Activated CD8-positive, alpha-beta memory T cell treated with anti-CD3 and anti-CD28 coated beads, Interleukin-2, amount 50 U/mL, for 1 hour (primary cell): ENCODE measurements around the gene CCR7.

Experiments
- DNase-seq: peaks from one replicate; pipeline ENCODE4 v3.0.0-alpha.2; 2020; ENCODE audit errors: extremely low read depth

The CCR7 gene

DNA sequence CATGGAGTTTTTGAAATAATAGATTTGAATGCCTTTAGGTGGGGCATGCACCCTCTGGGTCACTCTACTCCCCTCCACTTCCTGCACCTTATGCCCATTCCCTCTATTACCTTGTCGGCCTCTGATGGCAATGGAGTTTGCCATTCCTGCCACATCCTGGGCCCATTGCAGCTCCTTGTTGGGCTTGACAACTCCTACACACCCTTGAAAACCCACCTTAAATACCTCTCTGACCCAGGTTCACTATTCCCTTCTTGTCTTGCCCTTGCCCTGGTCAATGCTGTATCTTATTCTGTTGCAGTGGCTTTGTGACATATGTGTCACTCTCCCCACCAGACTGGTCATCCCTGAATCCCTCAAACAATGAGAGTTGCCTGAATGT lies 2.4 kb downstream of the CCR7 start:
- DNase-seq = no peak

DNA sequence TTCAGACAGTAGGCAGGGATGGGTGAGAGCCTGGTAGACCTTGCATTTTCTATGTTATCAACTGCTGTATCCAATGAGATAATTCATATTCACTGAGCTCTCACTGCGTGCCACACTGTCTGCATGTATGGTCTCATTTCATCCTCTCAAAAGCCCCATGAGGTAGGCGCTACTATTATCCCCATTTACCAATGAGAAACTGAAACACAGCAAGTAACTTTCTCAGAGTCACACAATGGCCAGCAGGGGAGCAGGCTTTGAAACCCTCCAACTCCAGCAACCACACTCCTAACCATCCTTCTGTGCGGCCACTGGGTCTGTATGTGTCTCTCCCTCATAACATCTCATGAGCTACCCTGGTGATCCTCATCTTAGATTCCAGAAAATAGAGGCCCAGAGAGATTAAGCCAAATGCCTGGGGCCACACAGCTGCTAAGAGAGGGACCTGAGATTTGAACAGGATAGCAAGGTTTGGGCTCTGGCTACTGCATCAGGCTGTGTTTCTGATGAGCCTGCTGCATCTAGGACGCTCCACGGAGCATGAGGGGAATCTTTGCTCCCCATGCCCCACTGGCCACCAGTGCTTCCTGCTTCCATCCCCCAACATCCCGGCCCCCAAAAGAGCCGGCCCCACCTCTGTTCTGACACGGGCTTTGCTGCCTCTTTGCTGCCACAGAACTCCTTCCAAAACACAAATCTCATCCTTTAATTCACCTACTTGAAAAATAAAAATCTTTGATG lies 3.2 kb downstream of the CCR7 start:
- no peak for DNase-seq

DNA sequence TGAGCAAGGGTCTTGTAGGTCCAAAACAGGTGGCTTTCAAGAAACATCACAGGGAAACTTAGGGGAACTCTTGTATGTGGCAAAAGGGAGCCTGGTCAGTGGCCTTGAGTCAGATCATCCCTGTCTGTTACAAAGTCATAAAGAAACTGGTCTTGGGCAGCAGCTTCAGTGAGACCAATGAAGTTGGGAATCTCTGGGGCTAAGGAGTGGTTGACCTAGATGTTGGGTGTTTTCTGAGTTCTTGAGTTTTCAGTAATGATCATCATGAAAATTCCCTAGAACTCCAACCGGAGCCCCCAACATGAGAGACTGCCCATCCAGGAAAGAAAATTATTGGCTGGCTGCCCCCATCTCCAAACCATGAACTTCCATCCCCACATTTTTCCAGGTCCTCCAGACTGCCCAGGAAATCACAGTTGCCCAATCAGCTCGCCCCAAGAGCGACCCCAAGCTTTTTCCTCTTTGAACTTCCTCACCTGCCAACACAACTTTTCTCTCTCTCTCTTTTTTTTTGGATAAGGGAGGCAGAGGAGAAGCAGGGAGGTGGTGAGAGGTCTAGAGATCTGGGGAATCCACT lies 3.9 kb downstream of the CCR7 start:
- no peak for DNase-seq

DNA sequence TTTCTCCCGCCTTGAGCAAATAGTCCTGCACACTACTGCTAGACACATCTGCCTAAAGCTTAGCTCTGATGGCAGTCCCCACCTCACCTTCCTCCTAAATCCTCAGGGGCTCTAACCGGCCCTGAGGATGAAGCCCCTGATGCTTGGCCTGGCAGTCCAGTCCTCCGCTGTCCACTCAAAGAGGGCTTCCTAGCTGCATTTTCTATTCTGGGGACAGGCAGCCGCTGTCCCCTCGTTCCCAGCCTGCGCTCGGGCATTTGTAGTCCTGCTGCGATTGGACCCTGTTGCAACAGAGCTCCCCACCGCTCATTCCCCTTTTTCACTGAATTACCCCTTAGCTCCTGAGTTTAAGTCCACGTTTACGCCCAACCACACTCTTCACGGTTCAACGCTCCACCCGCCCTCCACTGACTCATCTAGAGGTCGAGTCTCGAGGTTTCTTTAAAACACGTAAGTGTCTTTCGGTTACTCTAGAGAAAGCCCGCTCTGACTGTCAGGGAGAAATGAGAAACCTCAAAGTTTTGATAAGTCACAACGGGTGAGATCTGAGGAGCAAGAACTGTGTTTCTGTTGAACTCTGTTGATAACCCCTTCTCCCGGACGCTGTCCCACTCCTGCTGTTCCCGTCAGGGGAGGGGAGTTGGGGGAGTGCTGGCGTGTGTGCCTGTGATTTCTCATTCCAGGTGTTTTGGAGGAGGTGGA lies 4.5 kb downstream of the CCR7 start:
- DNase-seq = no peak

DNA sequence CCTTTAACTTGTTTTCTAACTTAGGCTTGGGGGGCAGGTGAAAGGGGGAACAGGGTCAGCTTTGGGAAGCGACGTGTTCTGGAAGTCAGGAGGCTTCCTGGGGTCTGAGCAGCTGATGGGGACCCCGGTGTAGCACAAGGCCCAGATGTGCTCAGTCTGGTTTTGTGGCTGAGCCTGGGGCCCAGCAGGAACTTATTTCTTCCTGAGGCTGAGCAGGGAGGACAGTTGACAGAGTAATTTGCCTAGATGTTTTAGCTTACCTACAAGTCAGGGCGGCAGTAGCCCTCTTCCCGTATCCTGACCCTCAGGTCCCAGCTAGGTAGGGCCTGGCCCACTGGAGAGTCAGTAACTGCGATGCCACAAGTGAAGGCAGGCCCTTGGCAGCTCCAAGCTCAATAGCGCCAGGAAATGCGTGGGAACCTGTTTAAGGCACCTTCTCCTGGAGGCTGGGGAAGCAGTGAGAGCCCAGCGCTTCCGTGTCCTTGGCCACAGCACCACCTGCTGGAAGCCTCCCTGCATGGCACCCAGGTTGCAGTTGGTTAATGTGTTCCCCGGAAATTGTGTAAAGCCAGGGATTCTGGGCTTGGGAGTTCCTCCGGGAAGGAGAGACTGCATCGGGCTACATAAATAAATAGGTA lies 5.2 kb downstream of the CCR7 start:
- no peak for DNase-seq

DNA sequence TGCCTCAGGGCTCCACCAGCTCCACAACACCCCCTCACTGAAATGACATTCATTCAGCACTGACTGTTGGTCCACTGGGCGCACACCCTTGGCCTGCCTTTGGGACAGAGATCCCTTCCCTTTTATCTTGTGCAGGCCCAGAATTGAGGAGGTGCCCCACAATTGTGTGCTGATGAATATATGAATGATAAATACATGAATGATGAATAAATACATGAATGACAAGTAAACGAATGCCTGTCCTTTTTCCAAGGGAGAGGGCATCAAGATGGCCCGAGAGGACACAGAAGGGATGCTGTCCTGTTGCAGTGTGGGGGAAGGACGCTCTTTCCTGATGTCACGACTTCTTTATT lies 5.7 kb downstream of the CCR7 start:
- DNase-seq = no peak

DNA sequence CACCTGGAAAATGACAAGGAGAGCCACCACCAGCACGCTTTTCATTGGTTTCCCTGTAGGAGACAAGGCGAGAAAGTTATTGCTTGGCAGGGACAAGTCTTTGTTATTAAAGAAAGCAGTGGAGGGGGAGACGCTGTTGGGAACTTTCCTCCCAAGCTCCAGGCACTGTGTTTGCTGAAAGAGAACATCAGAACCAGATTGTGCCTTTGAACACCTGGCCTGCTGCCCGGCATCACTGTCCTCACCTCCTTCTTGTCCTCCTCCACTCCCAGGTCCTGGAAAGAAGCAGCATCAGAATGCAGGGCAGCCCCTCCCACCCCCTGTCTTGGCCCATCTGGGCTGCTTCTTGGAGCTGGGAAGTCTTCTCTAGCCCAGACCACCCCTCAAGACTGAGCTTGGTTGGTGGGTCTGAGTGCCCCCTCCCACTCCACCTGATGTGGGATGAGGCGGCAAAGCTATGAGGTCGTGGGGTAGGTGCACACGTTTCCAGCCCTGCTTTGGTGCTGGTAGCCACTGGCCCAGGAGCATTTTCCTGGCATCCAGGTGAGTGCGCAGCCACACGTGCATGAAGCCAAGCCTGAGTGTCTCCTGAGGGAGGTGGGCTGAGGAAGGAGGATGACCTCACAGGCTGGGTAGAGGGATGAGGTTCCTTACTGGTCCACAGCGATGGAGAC lies 6.2 kb downstream of the CCR7 start:
- no peak for DNase-seq

DNA sequence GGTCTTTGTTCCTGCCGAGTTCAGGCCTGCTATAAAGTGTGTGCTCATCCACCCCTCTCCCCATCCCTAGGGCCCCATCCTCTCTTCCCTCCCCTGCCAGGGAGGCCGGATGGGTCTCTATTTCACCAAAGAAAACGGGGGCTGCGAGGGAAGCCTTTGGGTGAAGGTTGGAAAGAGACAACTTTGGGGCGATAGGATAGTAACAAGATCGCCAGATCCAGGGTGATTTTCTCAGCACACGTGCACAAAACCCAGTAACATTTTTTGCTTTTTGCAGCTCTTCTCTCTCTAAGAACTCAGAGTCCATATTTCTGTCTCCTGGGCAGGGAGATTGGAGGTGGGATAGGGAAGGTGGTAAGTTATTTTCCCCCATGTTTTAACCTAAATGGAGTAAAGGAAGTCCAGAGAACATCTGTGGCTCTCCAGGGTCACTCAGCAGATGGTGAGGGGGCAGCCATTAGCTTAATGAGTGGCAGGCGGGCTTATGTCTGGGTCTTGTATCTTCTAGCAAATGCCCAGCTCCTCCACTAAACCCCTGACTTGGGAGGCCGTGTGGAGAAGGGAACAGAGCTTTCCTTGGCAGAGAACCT lies 6.9 kb downstream of the CCR7 start:
- no peak for DNase-seq

DNA sequence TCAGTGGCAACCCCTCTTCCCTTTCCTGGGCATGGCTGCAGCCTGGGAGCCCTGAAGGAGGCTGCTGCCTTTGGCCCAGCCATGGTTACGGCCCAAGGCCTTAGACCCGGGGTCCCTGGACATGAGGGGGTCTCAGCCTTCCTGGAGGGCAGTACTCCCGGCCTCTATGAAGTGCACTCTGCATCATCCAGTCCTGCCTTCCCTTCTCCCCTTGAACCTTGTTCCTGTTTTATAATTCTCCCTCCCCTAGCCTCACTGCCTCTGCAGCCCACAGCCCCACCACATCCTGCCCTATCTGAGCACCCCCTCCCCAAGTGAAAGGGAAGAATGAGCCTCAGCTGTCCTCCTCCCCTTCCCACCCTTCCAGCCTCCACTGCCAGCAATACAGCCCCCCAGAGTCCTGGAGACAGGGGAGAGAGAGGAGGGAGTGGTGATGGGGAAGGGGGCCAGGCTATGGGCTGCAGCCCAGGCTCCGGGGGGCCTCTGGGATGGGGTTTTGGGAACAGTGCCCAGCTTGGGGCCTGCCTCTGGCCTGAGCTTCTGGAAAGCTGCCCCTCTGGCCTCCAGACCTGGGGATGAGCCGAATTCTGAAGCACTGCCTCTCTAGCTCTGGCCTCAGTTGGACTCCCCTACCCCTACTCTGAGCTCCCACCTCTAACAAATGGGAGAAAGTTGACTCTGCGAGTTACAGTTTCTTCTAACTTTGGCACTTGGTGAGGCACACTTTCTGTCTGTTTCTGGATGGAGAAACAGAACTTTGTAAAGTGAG lies 7.6 kb downstream of the CCR7 start:
- no peak for DNase-seq

DNA sequence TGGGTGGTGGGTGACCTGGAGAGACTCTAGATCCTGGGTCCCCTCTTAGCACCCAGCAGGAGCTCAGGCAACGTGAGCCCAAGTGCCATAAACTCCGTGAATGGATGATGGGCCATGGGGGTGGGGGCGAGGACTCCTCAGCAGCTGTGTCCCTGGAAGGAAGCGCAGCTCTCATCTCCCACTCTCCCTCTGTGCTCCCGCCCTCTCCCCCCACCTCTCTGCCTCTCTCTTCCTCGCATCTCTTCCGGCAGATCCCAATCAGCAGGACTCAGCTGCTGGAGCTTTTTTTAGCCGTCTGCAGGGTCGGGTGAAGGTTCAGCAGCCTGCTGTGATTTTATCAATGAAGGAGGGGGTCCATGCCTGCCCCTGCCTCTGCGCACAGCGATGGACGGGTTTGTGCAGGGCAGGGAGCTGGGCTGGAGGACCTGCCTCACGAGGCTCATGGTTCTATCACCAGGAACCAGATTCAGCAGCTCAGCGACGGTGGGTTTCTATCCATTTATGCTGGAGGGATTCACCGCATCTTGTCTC lies 8.3 kb downstream of the CCR7 start:
- no peak for DNase-seq

DNA sequence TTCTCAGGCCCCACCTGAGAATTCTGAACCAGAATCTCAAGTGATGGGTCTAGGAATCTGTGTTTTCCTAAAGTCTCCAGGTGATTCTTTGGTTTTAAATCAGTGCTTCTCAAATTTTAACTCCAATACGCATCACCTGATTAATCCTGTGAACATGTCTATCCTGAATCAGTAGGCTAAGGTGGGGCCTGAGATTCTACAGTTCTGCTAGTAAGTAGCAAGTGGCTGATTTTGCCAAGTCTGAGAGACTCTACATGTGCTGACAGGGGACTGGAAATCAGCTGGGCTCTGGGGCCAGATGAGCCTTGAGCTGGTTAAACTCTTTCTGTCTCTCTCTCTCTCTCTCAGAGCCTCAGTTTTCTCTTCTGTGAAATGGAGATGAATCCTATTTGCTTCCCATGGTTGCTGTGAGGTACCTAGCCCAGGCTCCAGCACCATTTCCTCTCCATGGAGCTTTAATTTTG lies 9.0 kb downstream of the CCR7 start:
- DNase-seq = no peak

DNA sequence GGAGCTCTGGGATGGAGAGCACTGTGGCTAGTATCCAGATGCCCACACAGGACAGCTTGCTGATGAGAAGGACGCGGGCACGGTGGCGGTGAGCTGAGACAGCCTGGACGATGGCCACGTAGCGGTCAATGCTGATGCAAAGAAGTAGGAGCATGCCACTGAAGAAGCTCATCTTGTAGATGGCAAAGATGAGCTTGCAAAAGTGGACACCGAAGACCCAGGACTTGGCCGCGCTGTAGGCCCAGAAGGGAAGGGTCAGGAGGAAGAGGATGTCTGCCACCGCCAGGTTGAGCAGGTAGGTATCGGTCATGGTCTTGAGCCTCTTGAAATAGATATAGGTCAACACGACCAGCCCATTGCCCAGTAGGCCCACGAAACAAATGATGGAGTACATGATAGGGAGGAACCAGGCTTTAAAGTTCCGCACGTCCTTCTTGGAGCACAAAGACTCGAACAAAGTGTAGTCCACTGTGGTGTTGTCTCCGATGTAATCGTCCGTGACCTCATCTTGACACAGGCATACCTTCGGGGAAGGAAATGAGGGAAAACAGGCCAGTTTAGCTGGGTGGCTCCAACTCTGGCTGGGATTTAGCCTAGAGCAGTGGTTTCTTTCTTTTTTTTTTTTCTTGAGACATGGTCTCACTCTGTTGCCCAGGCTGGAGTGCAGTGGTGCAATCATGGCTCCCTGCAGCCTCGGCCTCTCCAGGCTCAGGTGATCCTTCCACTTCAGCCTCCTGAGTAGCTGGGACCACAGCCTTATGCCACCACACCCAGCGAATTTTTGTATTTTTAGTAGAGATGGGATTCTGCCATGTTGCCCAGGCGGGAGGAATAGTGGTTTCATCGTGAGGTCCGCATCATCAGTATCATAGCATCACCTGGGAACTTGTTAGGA lies 9.7 kb downstream of the CCR7 start:
- no peak for DNase-seq

DNA sequence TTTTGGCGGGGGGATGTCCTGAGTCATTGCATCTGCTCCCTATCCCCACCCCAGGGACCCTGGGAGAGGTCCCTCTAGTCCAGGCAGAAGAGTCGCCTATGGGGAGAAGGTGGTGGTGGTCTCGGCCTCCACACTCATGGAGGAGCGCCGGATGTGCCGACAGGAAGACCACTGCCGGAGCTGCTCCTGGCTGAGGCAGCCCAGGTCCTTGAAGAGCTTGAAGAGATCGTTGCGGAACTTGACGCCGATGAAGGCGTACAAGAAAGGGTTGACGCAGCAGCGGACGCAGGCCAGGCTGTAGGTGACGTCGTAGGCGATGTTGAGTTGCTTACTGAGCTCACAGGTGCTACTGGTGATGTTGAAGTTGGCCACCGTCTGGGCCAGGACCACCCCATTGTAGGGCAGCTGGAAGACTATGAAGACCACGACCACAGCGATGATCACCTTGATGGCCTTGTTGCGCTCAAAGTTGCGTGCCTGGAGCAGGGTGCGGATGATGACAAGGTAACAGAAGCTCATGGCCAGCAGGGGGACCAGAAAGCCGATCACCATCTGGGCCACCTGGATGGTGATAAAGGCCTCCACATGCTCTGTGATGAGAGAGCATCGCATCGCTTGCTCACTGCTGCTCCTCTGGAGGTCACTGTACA lies 10.5 kb downstream of the CCR7 start:
- DNase-seq = no peak

DNA sequence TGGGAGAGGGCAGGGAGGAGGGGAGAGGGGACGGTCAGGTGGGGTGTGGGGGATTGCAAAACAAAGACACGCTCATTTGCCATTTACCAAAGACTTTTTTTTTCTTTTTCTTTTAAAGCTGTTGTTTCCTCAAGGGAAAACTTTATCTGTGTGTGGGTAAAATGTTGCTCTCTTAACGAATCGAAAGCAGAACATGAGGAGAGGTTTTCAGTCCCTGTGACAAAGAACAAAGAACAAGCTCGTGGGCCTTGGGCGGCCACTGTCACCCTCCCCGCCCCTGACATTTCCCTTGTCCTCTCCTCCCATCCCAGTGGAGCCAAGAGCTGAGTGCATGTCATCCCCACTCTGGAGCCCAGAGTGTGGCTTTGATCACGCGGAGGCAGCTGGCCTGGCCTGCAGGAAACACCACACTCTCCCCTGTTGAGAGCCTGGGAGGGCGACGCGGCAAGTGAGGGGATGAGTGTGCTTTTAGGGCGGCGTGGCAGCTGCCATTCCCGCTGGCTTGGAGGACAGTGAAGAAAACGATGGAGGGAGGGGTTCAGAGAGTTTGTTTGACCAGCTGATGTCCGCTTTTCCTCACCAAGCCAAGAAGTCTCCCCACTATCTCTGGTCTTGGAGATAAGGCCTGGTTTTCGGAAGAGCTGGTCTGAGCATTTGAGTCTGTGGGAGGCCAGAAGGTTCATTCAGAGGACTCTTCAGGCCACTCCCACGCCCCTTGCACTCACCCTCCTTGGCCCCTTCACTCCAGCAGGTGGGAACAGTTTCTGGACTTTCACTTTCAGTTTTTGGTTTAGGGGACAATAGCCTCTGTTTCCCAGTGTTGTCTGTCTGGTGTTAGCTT lies 11.4 kb downstream of the CCR7 start:
- no peak for DNase-seq

DNA sequence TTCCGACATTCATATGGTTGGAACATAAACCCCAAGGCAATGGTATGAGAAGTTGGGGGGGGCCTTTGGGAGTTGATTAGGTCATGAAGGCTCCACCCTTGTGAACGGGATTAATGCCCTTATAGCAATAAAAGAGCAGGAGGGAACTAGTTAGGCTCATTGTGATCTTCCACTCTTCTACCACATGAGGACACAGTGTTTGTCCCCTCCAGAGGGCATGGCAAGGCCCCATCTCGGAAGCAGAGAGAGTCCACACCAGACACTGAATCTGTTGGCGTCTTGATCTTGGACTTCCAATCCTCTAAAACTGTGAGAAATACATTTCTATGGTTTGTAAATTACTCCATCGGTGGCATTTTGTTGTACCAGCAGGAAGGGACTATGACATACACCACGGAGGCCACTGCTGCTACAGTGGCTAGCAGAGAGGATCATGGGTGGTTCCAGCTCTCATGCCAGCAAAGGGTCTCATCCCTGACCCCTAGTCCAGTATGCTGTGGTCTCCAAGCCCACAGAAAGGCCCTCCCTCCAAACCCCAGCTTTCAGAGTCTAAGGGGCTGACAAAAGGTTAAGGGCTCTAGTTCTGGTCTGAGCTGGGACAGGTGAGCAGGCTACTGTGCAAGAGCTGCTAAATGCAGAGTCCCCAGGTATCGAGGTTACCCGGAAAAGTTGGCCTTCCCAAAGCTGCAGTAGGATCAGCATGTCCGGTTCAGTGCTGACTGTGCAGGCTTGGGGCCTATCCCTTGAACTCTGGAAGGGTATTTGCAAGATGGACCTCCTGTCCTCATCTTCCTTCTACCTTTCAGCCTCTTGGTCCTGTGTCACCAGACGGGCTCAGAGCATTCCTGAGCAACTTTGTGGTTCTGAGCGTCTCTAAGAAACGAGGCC lies 12.2 kb downstream of the CCR7 start:
- DNase-seq = no peak

DNA sequence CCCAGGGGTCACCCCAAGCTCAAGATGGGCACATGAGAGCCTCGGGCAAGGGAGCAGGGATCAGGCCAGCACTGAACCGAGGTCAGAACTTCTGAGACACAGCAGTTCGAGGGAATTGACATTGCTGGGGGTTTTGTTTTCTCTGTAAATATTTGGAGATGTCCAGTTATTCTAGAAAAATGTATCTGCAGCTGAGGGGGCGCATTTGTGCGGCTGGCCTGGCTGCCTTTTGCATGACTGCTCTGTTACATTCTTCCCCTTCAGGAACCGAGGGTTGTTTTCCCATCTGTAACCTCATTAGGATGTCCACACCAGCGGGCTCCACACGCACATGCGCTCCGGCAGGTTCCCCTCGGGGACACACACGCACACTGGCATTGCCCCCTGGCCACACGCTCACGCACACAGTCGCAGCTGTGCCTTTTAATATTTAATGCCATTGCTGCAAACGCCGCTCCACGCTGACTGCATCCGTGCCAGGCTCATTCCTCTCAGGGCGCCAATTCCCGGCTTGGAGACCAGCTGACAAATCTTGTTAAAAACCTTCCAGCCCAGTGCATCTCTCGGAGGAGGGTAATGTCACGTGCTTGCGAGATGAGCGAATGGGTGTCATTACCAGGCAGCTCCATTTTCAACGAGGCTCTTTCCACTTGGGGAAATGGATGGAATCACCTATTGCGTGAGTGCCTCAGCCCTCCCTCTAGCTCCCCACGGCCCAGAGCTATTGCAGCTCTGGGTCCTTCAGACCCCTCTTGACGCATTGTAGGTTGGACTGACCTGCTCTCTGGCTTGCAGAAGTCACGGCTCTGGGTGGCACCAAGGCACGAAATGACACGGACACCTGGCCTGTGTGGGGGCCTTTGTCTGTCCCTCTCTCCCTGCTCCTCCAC lies 13.1 kb downstream of the CCR7 start:
- no peak for DNase-seq
